ENCODE data around the gene TSPAN7. TPM values are rescaled to one million over a fixed set of nuclear protein-coding genes. Genes with fewer than 3 reads are reported as not detected.

Gene TSPAN7
- total RNA-seq, 1 experiment from 2014 or later, result not detected

- no peaks in the 10 kb centered on the region for H3K9me3 ChIP-seq (ENCODE audit: insufficient read depth, low read depth)
- H3F3A ChIP-seq (ENCODE audit: insufficient read depth, low read depth), result no peaks in the 10 kb centered on the region
- TF ChIP-seq CTCF (conservative IDR thresholded peaks at IDR 0.05) (no peak), EZH2 (IDR thresholded peaks at IDR 0.05; ENCODE audit: low read depth) (no peak)
- no peaks in the 10 kb centered on the region for H3K4me1 ChIP-seq (replicated peaks; ENCODE audit: insufficient read depth)
- ChIA-PET CTCF (no interaction called here), POLR2A (ENCODE audit: unreplicated experiment) (no interaction called here)
- H3K9me2 ChIP-seq (ENCODE audit: insufficient read depth), result no peaks in the 10 kb centered on the region
- H3K27me3 ChIP-seq (ENCODE audit: insufficient read depth, low read depth), result no peaks in the 10 kb centered on the region
- no TSS peak for BruUV-seq (replicated peaks)
- no peak overlapping the region for H3K27ac ChIP-seq
- no peaks in the 10 kb centered on the region for H4K20me1 ChIP-seq (ENCODE audit: insufficient read depth)
- no peaks in the 10 kb centered on the region for H3K36me3 ChIP-seq (ENCODE audit: low read depth)
- intact Hi-C loops (cut with micrococcal nuclease; ENCODE audit: unreplicated experiment), result no loop called here
- no peak for DNase-seq
- H3K4me3 ChIP-seq, result no peak overlapping the region
- no peak overlapping the region for H2AFZ ChIP-seq
- H3K4me2 ChIP-seq, result no peak overlapping the region
- H3K79me2 ChIP-seq (ENCODE audit: low read depth), result no peaks in the 10 kb centered on the region
Observed at GRCh38 chrX:38538134-38538533, 23.2 kb upstream of the TSPAN7 start.

DNA sequence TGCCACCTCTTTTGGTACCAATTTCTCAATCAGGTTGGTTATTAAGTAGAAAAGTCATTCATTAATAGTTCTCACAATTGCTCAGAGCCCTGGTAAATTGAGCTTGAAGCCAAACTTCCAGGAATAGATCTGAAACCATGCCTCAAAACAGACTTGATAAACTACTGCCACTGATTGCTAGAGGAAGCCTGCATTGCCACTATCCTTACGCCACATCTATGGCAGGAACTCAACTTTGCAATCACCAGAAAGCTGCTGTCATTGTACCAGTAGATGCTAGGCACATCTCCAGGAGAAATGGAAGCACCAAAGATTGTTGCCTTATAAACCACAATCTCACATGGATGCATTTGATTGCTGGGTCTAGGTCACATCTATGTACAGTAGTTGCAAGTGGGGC is 21.6 kb upstream of the TSPAN7 start:
- CTCF ChIA-PET, result no interaction called here
- POLR2A ChIA-PET (ENCODE audit: unreplicated experiment), result no interaction called here
- no peak overlapping the region for H2AFZ ChIP-seq
- H3K4me3 ChIP-seq, result no peak overlapping the region
- intact Hi-C loops (cut with micrococcal nuclease; ENCODE audit: unreplicated experiment), result no loop called here
- no peaks in the 10 kb centered on the region for H3K36me3 ChIP-seq (ENCODE audit: low read depth)
- H3K27ac ChIP-seq, result no peak overlapping the region
- TF ChIP-seq EZH2 (IDR thresholded peaks at IDR 0.05; ENCODE audit: low read depth), result no peak
- no peak for TF ChIP-seq CTCF (conservative IDR thresholded peaks at IDR 0.05)
- H3F3A ChIP-seq (ENCODE audit: insufficient read depth, low read depth), result no peaks in the 10 kb centered on the region
- no peaks in the 10 kb centered on the region for H3K27me3 ChIP-seq (ENCODE audit: insufficient read depth, low read depth)
- no peaks in the 10 kb centered on the region for H3K4me1 ChIP-seq (replicated peaks; ENCODE audit: insufficient read depth)
- no peaks in the 10 kb centered on the region for H4K20me1 ChIP-seq (ENCODE audit: insufficient read depth)
- H3K79me2 ChIP-seq (ENCODE audit: low read depth), result no peaks in the 10 kb centered on the region
- DNase-seq, result no peak
- BruUV-seq (replicated peaks), result no TSS peak
- no peak overlapping the region for H3K4me2 ChIP-seq
- no peaks in the 10 kb centered on the region for H3K9me2 ChIP-seq (ENCODE audit: insufficient read depth)
- H3K9me3 ChIP-seq (ENCODE audit: insufficient read depth, low read depth), result no peaks in the 10 kb centered on the region

GRCh38 chrX:38548508-38548907 is 12.8 kb upstream of the TSPAN7 start:
- BruUV-seq (replicated peaks), result no TSS peak
- Histone ChIP-seq H3F3A (ENCODE audit: insufficient read depth, low read depth) (no peaks in the 10 kb centered on the region), H3K4me2 (no peak overlapping the region), H3K36me3 (ENCODE audit: low read depth) (no peaks in the 10 kb centered on the region), H3K79me2 (ENCODE audit: low read depth) (no peaks in the 10 kb centered on the region), H3K9me3 (ENCODE audit: insufficient read depth, low read depth) (no peaks in the 10 kb centered on the region), H3K27ac (no peak overlapping the region), H3K4me1 (replicated peaks; ENCODE audit: insufficient read depth) (no peaks in the 10 kb centered on the region), H2AFZ (no peak overlapping the region), H3K9me2 (ENCODE audit: insufficient read depth) (no peaks in the 10 kb centered on the region), H4K20me1 (ENCODE audit: insufficient read depth) (no peaks in the 10 kb centered on the region), H3K4me3 (no peak overlapping the region), H3K27me3 (ENCODE audit: insufficient read depth, low read depth) (no peaks in the 10 kb centered on the region)
- POLR2A ChIA-PET (ENCODE audit: unreplicated experiment), result no interaction called here
- CTCF ChIA-PET, result no interaction called here
- no peak for DNase-seq
- intact Hi-C loops (cut with micrococcal nuclease; ENCODE audit: unreplicated experiment), result no loop called here
- TF ChIP-seq CTCF (conservative IDR thresholded peaks at IDR 0.05), result no peak
- no peak for TF ChIP-seq EZH2 (IDR thresholded peaks at IDR 0.05; ENCODE audit: low read depth)
